Ascending aorta (tissue), 2 donors: ENCODE data around the gene GNLY. TPM values are rescaled to one million over a fixed set of nuclear protein-coding genes. Genes with fewer than 3 reads are reported as not detected.

Source experiments
- DNase-seq, 2 donors: peaks; one replicate each; pipeline ENCODE4 v3.0.0-alpha.2; 2019; ENCODE audit warnings: low spot score in 2 of 2
- H3K27ac ChIP-seq, 2 donors: fragments of 200-600 bp; sonication (generic); one replicate each; pipeline ENCODE4 v1.5.1; 2016 to 2017; ENCODE audit warnings: mild to moderate bottlenecking in 1 of 2
- H3K27me3 ChIP-seq: fragments of 200-600 bp; sonication (generic); one replicate; pipeline ENCODE4 v1.5.1; 2017
- H3K36me3 ChIP-seq, 2 donors: fragments of 200-600 bp; sonication (generic); one replicate each; pipeline ENCODE4 v1.5.1; 2016
- H3K4me1 ChIP-seq, 2 donors: fragments of 200-600 bp; sonication (generic); one replicate each; pipeline ENCODE4 v1.5.1; 2016 to 2017; ENCODE audit warnings: mild to moderate bottlenecking in 1 of 2
- H3K4me3 ChIP-seq, 2 donors: fragments of 200-600 bp; sonication (generic); one replicate each; pipeline ENCODE4 v1.5.1; 2016 to 2017; ENCODE audit warnings: mild to moderate bottlenecking in 1 of 2
- H3K9me3 ChIP-seq, 2 donors: fragments of 200-600 bp; sonication (generic); one replicate each; pipeline ENCODE4 v1.5.1; 2016
- CTCF ChIP-seq, 3 experiments: fragments of 200-600 bp in 2 of 3; fragments of 450-650 bp in 1 of 3; sonication (generic) in 2 of 3; IDR thresholded peaks; one replicate each; pipeline ENCODE4 v1.5.1; 2016 to 2019; ENCODE audit warnings: antibody characterized with exemption in 3 of 3, mild to moderate bottlenecking in 1 of 3, moderate library complexity in 1 of 3
- intact Hi-C: fragments of 100-400 bp; cut with DNase I; formaldehyde crosslinking; loops from one replicate; pipeline ENCODE4 v1.15.1; 2023
- total RNA-seq: library from RNA; depleted of rRNA; stranded (reverse); fragments of >200 nt; gene quantifications from one replicate; pipeline ENCODE4 v1.1.0, GENCODE V29; 2016

Gene GNLY
- total RNA-seq, 1 donor from 2014 or later = not detected

GRCh38 chr2:85722519-85722918 is 28.4 kb downstream of the GNLY start:
- Histone ChIP-seq H3K4me3 (no peak overlapping the region), H3K36me3 (no peaks in the 10 kb centered on the region), H3K9me3 (no peaks in the 10 kb centered on the region), H3K4me1 (no peaks in the 10 kb centered on the region), H3K27ac (no peak overlapping the region), H3K27me3 (no peaks in the 10 kb centered on the region)
- no peak for DNase-seq
- no peak for TF ChIP-seq CTCF (IDR thresholded peaks at IDR 0.05)
- intact Hi-C loops = no loop called here

- intact Hi-C loops = no loop called here
- Histone ChIP-seq H3K4me3 (no peak overlapping the region), H3K27ac (no peak overlapping the region), H3K4me1 (peaks cover 0 to 5% of the 10 kb centered on the region in 2 donors), H3K9me3 (no peaks in the 10 kb centered on the region), H3K27me3 (no peaks in the 10 kb centered on the region), H3K36me3 (no peaks in the 10 kb centered on the region)
- DNase-seq = no peak
- TF ChIP-seq CTCF (IDR thresholded peaks at IDR 0.05) = no peak
These were observed 29.7 kb downstream of the GNLY start for GRCh38 chr2:85723707-85724360.

GRCh38 chr2:85724731-85725181 is 30.6 kb downstream of the GNLY start:
- TF ChIP-seq CTCF (IDR thresholded peaks at IDR 0.05) = no peak
- intact Hi-C loops = loop anchor here (5.0 kb wide), 2 partner anchors 163 to 348 kb away; partner anchors contain the start of gene ST3GAL5
- H3K27me3 ChIP-seq = no peaks in the 10 kb centered on the region
- H3K27ac ChIP-seq = no peak overlapping the region
- no peaks in the 10 kb centered on the region for H3K36me3 ChIP-seq
- H3K4me1 ChIP-seq = peaks cover 0 to 11% of the 10 kb centered on the region in 2 donors
- H3K9me3 ChIP-seq = no peaks in the 10 kb centered on the region
- DNase-seq = no peak
- H3K4me3 ChIP-seq = no peak overlapping the region

GRCh38 chr2:85725451-85725850 is 31.3 kb downstream of the GNLY start:
- Histone ChIP-seq H3K4me3 (no peak overlapping the region), H3K36me3 (no peaks in the 10 kb centered on the region), H3K9me3 (no peaks in the 10 kb centered on the region), H3K27ac (no peak overlapping the region), H3K4me1 (peaks cover 0 to 11% of the 10 kb centered on the region in 2 donors), H3K27me3 (no peaks in the 10 kb centered on the region)
- no peak for TF ChIP-seq CTCF (IDR thresholded peaks at IDR 0.05)
- intact Hi-C loops = loop anchor here (5.0 kb wide), 2 partner anchors 162 to 347 kb away; partner anchors contain the start of gene ST3GAL5
- DNase-seq = no peak

GRCh38 chr2:85727798-85728197 is 33.6 kb downstream of the GNLY start:
- H3K27ac ChIP-seq = no peak overlapping the region
- intact Hi-C loops = loop anchor here (5.0 kb wide), 2 partner anchors 160 to 345 kb away; partner anchors contain the start of gene ST3GAL5
- H3K9me3 ChIP-seq = no peaks in the 10 kb centered on the region
- DNase-seq = no peak
- TF ChIP-seq CTCF (IDR thresholded peaks at IDR 0.05) = no peak
- H3K4me3 ChIP-seq = no peak overlapping the region
- H3K27me3 ChIP-seq = no peaks in the 10 kb centered on the region
- H3K4me1 ChIP-seq = peaks cover 0 to 11% of the 10 kb centered on the region in 2 donors
- no peaks in the 10 kb centered on the region for H3K36me3 ChIP-seq
